ENCODE data around the gene HOXB1.

HOXB1 gene

DNA sequence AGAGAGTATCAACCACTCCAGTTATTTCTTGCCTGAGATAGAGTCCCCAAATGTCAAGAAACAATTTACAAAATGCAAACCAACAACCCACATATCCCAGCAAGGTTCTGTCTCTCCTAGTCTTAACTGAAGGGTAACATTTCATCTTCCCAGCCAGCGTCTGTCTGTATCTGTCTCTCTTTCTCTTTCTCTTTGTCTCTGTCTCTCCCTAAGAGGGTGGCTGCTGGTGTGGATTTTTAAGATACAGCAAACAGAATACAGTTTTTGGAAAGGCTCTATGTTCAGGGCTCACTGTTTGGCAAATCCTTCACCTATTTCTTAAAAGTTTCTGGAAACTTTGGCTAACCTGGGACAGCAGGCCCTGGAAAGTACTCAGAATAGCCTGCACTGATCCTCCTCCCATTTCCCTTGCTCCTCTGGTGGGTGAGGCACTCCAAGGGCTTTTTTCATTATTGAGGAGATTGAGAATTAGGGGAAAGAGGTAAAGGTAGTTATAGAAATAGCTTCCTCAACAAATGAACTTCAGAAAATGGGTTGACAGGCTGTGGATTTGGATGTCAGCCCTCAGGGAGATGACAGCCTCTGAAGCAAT is 41.1 kb upstream of the HOXB1 start:
- H3K27me3 Mint-ChIP-seq (ENCODE audit: low read depth), result peaks cover 45% of the 10 kb centered on the region
- peaks cover 61% of the 10 kb centered on the region for H3K4me1 Mint-ChIP-seq
- TF ChIP-seq, protein P1, sequence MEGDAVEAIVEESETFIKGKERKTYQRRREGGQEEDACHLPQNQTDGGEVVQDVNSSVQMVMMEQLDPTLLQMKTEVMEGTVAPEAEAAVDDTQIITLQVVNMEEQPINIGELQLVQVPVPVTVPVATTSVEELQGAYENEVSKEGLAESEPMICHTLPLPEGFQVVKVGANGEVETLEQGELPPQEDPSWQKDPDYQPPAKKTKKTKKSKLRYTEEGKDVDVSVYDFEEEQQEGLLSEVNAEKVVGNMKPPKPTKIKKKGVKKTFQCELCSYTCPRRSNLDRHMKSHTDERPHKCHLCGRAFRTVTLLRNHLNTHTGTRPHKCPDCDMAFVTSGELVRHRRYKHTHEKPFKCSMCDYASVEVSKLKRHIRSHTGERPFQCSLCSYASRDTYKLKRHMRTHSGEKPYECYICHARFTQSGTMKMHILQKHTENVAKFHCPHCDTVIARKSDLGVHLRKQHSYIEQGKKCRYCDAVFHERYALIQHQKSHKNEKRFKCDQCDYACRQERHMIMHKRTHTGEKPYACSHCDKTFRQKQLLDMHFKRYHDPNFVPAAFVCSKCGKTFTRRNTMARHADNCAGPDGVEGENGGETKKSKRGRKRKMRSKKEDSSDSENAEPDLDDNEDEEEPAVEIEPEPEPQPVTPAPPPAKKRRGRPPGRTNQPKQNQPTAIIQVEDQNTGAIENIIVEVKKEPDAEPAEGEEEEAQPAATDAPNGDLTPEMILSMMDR (IDR thresholded peaks at IDR 0.05; ENCODE audit: unreplicated experiment in 3 of 3), result no peak
- H3K4me3 Mint-ChIP-seq, result peak overlapping the region in 2 of 3 experiments; percentile 46 to 75
- H3K27ac Mint-ChIP-seq, result no peak overlapping the region
- no peaks in the 10 kb centered on the region for H3K9me3 Mint-ChIP-seq
- H3K36me3 Mint-ChIP-seq (ENCODE audit: low read depth), result peaks cover 26% of the 10 kb centered on the region

DNA sequence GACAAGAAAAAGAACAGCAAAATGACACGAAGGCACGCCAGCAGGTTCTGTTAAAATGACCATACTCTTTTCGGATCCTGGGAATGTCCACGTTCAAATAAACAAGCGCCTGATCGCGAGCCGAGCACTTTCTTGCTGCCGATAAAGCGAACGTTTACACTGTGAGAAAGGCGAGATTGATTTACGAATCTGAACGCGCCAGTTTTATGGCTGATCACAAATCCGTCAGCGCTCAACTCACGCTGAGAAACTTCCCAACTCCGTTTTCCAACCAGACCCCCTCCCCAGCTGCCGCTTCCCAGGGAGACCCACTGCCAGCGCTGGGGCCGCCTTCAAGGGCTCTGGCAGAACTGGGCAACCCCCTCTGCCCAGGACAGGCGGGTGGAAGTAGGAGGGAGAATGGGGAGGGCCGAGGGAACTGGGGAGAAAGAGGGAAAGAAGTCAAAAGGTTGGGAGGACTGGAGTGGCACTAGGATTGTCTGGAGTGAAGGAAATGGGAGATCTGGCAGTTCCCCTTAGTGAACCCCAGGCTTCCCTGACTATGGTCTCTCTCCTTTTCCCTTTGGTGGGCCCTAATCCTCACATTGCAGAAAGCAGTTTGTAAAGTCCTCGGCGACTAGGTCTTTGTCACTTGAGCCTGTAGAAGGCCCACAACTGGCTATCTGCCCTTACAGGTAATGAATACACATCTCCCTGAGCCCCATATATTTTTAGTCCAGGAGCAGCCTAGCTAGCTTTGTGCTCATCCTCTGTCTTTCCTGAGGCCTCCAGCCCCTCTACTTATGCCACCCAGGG is 40.4 kb upstream of the HOXB1 start:
- Mint-ChIP-seq H3K36me3 (ENCODE audit: low read depth) (peaks cover 26% of the 10 kb centered on the region), H3K27me3 (ENCODE audit: low read depth) (peaks cover 45% of the 10 kb centered on the region), H3K4me1 (peaks cover 58% of the 10 kb centered on the region), H3K27ac (no peak overlapping the region), H3K9me3 (no peaks in the 10 kb centered on the region), H3K4me3 (peak overlapping the region in 2 of 3 experiments; percentile 46 to 75)
- TF ChIP-seq, protein P1 (IDR thresholded peaks at IDR 0.05; ENCODE audit: unreplicated experiment in 3 of 3), result no peak

DNA sequence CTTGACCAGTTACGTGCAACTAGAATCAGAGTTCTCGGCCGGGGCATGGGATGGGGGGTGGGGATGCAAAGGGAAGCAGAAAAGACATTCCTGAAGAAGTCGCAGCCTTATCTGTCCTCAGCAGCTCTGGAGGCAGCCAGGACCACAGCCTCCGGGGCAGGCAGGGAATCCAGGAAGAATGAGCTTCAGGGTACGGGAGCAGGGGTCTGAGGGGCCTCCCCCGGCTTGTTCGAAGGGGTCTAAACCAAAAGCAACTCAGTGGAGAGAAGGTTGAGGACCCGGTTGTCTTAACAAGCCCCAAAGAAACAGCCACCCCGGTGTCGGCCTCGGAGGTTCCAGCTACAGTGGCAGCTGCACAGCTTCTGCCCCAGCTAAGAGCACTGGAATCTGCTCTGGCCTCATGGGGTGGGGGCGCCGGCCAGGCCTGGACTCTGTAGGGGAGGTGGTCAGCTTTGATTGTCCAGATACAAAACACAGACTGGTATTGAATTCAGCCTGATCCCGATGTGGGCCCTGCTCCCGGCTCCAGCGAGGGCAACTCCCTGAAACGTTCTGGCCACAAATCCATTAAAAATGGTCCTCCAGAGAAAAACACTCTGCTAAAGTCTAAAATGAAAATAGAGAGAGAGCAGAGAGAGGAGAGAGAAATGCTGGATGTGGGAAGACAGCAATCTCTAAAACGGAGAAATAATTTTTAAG is 39.7 kb upstream of the HOXB1 start:
- peaks cover 53% of the 10 kb centered on the region for H3K4me1 Mint-ChIP-seq
- H3K36me3 Mint-ChIP-seq (ENCODE audit: low read depth), result peaks cover 23% of the 10 kb centered on the region
- peak overlapping the region in 2 of 3 experiments; percentile 75 to 85 for H3K4me3 Mint-ChIP-seq
- no peak overlapping the region for H3K27ac Mint-ChIP-seq
- H3K27me3 Mint-ChIP-seq (ENCODE audit: low read depth), result peaks cover 42% of the 10 kb centered on the region
- TF ChIP-seq, protein P1 (IDR thresholded peaks at IDR 0.05; ENCODE audit: unreplicated experiment in 3 of 3), result no peak
- H3K9me3 Mint-ChIP-seq, result no peaks in the 10 kb centered on the region

DNA sequence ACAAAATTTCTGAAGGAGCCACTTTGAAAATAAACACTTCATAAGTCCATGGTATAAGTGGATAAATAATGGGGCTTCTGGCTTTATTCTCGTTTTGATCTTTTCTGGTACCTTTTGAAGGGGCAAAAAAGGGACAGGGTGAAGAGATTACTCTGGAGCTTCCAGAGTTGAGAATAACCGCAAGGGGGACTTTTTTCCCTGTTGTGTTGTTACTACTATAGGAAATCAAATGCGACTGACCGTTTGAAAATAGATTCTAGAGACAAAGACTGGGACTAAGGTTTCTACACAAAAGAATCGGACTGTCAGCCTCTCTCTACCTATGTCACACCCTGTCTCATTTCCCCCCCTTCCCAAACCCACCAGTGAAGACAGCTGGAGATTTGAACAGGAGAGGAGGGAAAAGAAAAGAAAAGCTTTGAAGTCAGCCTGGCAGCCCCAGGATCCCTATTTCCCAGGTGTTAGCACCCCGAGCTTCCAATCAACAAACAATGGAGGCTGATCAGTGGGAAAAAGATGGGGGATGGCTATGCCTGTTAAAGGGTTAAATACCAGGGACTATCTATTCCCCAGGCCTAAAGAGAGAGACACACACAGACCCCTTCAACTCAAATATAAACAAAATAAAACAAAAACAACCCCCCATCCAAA is 39.0 kb upstream of the HOXB1 start:
- peaks cover 46% of the 10 kb centered on the region for H3K4me1 Mint-ChIP-seq
- H3K4me3 Mint-ChIP-seq, result peak overlapping the region in 1 of 3 experiments; percentile 85
- H3K36me3 Mint-ChIP-seq (ENCODE audit: low read depth), result peaks cover 23% of the 10 kb centered on the region
- no peaks in the 10 kb centered on the region for H3K9me3 Mint-ChIP-seq
- H3K27ac Mint-ChIP-seq, result no peak overlapping the region
- peaks cover 38% of the 10 kb centered on the region for H3K27me3 Mint-ChIP-seq (ENCODE audit: low read depth)
- TF ChIP-seq, protein P1 (IDR thresholded peaks at IDR 0.05; ENCODE audit: unreplicated experiment in 3 of 3), result peak in 1 of 3 experiments; percentile 3

DNA sequence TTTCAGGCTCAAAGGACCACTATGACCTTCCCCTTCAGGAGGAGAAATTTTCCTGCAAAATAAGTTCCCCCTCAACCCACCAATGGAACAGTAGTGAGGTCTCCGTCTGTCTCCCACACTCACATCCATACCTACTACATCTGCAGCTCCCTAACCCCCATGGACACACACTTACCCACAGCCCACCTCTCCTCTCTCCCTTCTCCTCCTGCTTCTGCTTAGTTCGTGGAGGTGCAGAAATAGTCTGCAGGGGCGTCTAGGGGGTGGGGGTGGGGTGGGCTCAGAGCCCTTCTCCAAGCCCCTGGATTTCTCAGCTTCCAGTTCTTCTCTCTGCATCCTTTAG is 38.4 kb upstream of the HOXB1 start:
- peaks cover 40% of the 10 kb centered on the region for H3K4me1 Mint-ChIP-seq
- H3K4me3 Mint-ChIP-seq, result peak overlapping the region in 1 of 3 experiments; percentile 85
- peaks cover 20% of the 10 kb centered on the region for H3K36me3 Mint-ChIP-seq (ENCODE audit: low read depth)
- H3K27me3 Mint-ChIP-seq (ENCODE audit: low read depth), result peaks cover 33% of the 10 kb centered on the region
- TF ChIP-seq, protein P1 (IDR thresholded peaks at IDR 0.05; ENCODE audit: unreplicated experiment in 3 of 3), result no peak
- H3K27ac Mint-ChIP-seq, result no peak overlapping the region
- no peaks in the 10 kb centered on the region for H3K9me3 Mint-ChIP-seq
